GM12878 (cell line): ENCODE results near the gene CYB561A3. TPM values are rescaled to one million over a fixed set of nuclear protein-coding genes. Genes with fewer than 3 reads are reported as not detected.

Source experiments
- ATAC-seq: fragments of 200-7000 bp; cut with Tn5 transposase; 3 replicates; pipeline ENCODE4 v1.9.1; 2020; ENCODE audit warnings: mild to moderate bottlenecking, moderate library complexity
- BruUV-seq: library from RNA; stranded (reverse); fragments of 400-500 nt; replicated peaks from 2 replicates; lab custom pipeline; 2021; lab: Mats Ljungman, UMichigan
- CTCF ChIA-PET: fragments of 300-600 bp; sonication (Branson Sonifier 250); formaldehyde crosslinking; extraction: SDS; loops from one replicate; lab custom pipeline; 2021; ENCODE audit warnings: inconsistent platforms; lab: Yijun Ruan, JAX
- POLR2A ChIA-PET: fragments of 350-600 bp; formaldehyde crosslinking; extraction: SDS; loops from one replicate; lab custom pipeline; 2021; ENCODE audit warnings: inconsistent platforms; lab: Charles Lee
- RAD21 ChIA-PET: fragments of 300-600 bp; sonication (Branson Sonifier 250); formaldehyde crosslinking; loops from one replicate; lab custom pipeline; 2023; ENCODE audit warnings: antibody characterized with exemption; ENCODE audit not compliant: unreplicated experiment; lab: Charles Lee
- SMC1A ChIA-PET: fragments of 300-600 bp; sonication (Branson Sonifier 250); formaldehyde crosslinking; loops from one replicate; lab custom pipeline; 2023; ENCODE audit not compliant: unreplicated experiment, uncharacterized antibody; lab: Charles Lee
- DNase-seq: peaks from one replicate; pipeline ENCODE4 v3.0.0-alpha.2; 2011; ENCODE audit warnings: low read depth, low spot score
- FAIRE-seq: peaks from 3 replicates; lab custom pipeline; 2011; peaks lifted over from hg19 to GRCh38; lab: Jason Lieb, UNC
- H2AFZ ChIP-seq: 2 replicates; pipeline ENCODE4 v1.6.0; 2011; ENCODE audit warnings: low read depth, low read length, control low read depth; ENCODE audit not compliant: control insufficient read depth
- H3K27ac ChIP-seq: 2 replicates; pipeline ENCODE4 v1.5.1; 2011; ENCODE audit warnings: control low read depth; ENCODE audit not compliant: control insufficient read depth, insufficient read depth
- H3K27me3 ChIP-seq, 2 experiments: replicated peaks in 1 of 2; 2 replicates each; pipeline versions ENCODE4 v1.6.0 to v1.6.1; 2011; ENCODE audit warnings: low read length in 1 of 2; ENCODE audit not compliant: control insufficient read depth in 2 of 2, insufficient read depth in 2 of 2
- H3K36me3 ChIP-seq, 2 experiments: 2 replicates each; pipeline ENCODE4 v1.5.1; 2011; ENCODE audit warnings: low read length in 1 of 2; ENCODE audit not compliant: control insufficient read depth in 2 of 2, insufficient read depth in 2 of 2
- H3K4me1 ChIP-seq: 2 replicates; pipeline ENCODE4 v1.6.1; 2011; ENCODE audit warnings: mild to moderate bottlenecking, low read length, moderate library complexity, mixed read lengths; ENCODE audit not compliant: control insufficient read depth, insufficient read depth
- H3K4me2 ChIP-seq: 2 replicates; pipeline ENCODE4 v1.6.0; 2011; ENCODE audit warnings: control low read depth; ENCODE audit not compliant: control insufficient read depth, insufficient read depth
- H3K4me3 ChIP-seq: fragments of 200-600 bp; sonication (generic); 2 replicates; pipeline ENCODE4 v1.5.1; 2016
- H3K79me2 ChIP-seq: 2 replicates; pipeline ENCODE4 v1.6.0; 2011; ENCODE audit warnings: low read length; ENCODE audit not compliant: control insufficient read depth, insufficient read depth
- H3K9ac ChIP-seq: 2 replicates; pipeline ENCODE4 v1.8.0; 2011; ENCODE audit warnings: low read length, control low read depth, mixed read lengths; ENCODE audit not compliant: control insufficient read depth, insufficient read depth
- H3K9me3 ChIP-seq: replicated peaks from 3 replicates; pipeline ENCODE4 v1.5.1; 2011; ENCODE audit warnings: mild to moderate bottlenecking, low read length; ENCODE audit not compliant: control insufficient read depth, insufficient read depth
- H4K20me1 ChIP-seq: 2 replicates; pipeline ENCODE4 v1.6.0; 2011; ENCODE audit not compliant: control insufficient read depth, insufficient read depth
- BRCA1 ChIP-seq: IDR thresholded peaks from 2 replicates; pipeline ENCODE4 v1.6.1; 2011; ENCODE audit warnings: low read depth, low read length, improper control_type of control experiment
- CHD2 ChIP-seq: IDR thresholded peaks from 2 replicates; pipeline ENCODE4 v1.6.1; 2011; ENCODE audit warnings: low read depth, low read length, improper control_type of control experiment, borderline replicate concordance
- DPF2 ChIP-seq: fragments of 450-650 bp; IDR thresholded peaks from 2 replicates; pipeline ENCODE4 v1.6.1; 2017; ENCODE audit warnings: mild to moderate bottlenecking
- E2F4 ChIP-seq: IDR thresholded peaks from 2 replicates; pipeline ENCODE4 v1.6.1; 2012; ENCODE audit warnings: low read depth, low read length, improper control_type of control experiment
- HDGF ChIP-seq: fragments of 450-650 bp; IDR thresholded peaks from 2 replicates; pipeline ENCODE4 v1.6.1; 2016; ENCODE audit warnings: antibody characterized with exemption
- KDM1A ChIP-seq: fragments of 200-600 bp; sonication (generic); IDR thresholded peaks from 2 replicates; pipeline ENCODE4 v1.6.1; 2016; ENCODE audit warnings: borderline replicate concordance
- PAX8 ChIP-seq: fragments of 450-650 bp; IDR thresholded peaks from 2 replicates; pipeline ENCODE4 v1.6.1; 2017; ENCODE audit warnings: mild to moderate bottlenecking, moderate library complexity
- SMARCA5 ChIP-seq: fragments of 450-650 bp; IDR thresholded peaks from 2 replicates; pipeline ENCODE4 v1.6.1; 2017; ENCODE audit warnings: mild to moderate bottlenecking
- TAF1 ChIP-seq: IDR thresholded peaks from 2 replicates; pipeline ENCODE4 v1.6.1; 2011; ENCODE audit warnings: mild to moderate bottlenecking, low read depth, low read length, borderline replicate concordance
- ZSCAN29 ChIP-seq: fragments of 450-650 bp; IDR thresholded peaks from 2 replicates; pipeline ENCODE4 v1.6.1; 2017; ENCODE audit warnings: mild to moderate bottlenecking, moderate library complexity
- WGBS: methylation state at CpG from one replicate; pipeline ENCODE4 v1.1.6; 2016; ENCODE audit warnings: low lambda C conversion rate; ENCODE audit not compliant: insufficient replicate concordance, insufficient coverage; ENCODE audit errors: missing lambda C conversion rate; 5-methylcytosine and 5-hydroxymethylcytosine counted together
- in situ Hi-C: fragments of 300-500 bp; cut with MboI; formaldehyde crosslinking; loops from 9 replicates; pipeline ENCODE4 v1.14.3; 2018; ENCODE audit warnings: mixed read lengths
- intact Hi-C: fragments of 100-400 bp; cut with micrococcal nuclease; formaldehyde crosslinking; loops from one replicate; pipeline ENCODE4 v1.14.2; 2022; ENCODE audit not compliant: unreplicated experiment
- polyA plus RNA-seq, 11 experiments: library from polyadenylated mRNA; depleted of rRNA in 4 of 11; unstranded in 6 of 11; stranded (reverse) in 5 of 11; fragments of >200 nt; fragmentation: Nextera tagmentation in 4 of 11; fragmentation: Illumina TruSeq in 1 of 11; extraction: Ambion mirVana in 4 of 11; extraction: Trizol in 1 of 11; gene quantifications; 1 replicate in 1 of 11; 2 replicates in 10 of 11; pipeline versions ENCODE4 v1.2.1 to v1.2.3, GENCODE V29; 2011 to 2016; ENCODE audit warnings: inconsistent platforms in 2 of 11, missing spikeins in 2 of 11, low read depth in 1 of 11
- total RNA-seq, 4 experiments: library from RNA; depleted of rRNA in 3 of 4; stranded (reverse); fragments of >200 nt in 3 of 4; fragmentation: Illumina TruSeq in 1 of 4; extraction: Trizol in 1 of 4; gene quantifications; 2 replicates each; pipeline versions ENCODE4 v1.2.1 to v1.2.3, GENCODE V29; 2013 to 2021

The CYB561A3 gene
- total and polyA plus RNA-seq, 10 of the 15 experiments (the other 5 are each of a cell fraction or from before 2014, with no cell fraction given), result 40.1 to 169 (median 74.4) TPM

- 100% methylated on average over 2 of the region's 2 CpGs for WGBS
- TF ChIP-seq DPF2, result no peak
- no peak for TF ChIP-seq SMARCA5
- TF ChIP-seq ZSCAN29, result no peak
- no peak for TF ChIP-seq CHD2
- TF ChIP-seq TAF1, result no peak
- no peak for TF ChIP-seq PAX8
- TF ChIP-seq BRCA1, result no peak
- no peak for TF ChIP-seq E2F4
- TF ChIP-seq KDM1A, result no peak
- TF ChIP-seq HDGF, result no peak
- RAD21 ChIA-PET, result interaction anchor here (0.8 to 1.3 kb wide), 3 partner anchors 9 to 74 kb away, joined by 3 to 5 read pairs (median 4); partner anchors contain the start of gene TMEM216
These were observed 39.9 kb upstream of the CYB561A3 start for GRCh38 chr11:61401573-61401972.

More at GRCh38 chr11:61401573-61401972, 39.9 kb upstream of the CYB561A3 start:
- SMC1A ChIA-PET, result interaction anchor here (1.0 to 2.7 kb wide), 9 partner anchors 9 to 67 kb away, joined by 3 to 14 read pairs (median 4); partner anchors contain the start of gene TMEM216
- Histone ChIP-seq H2AFZ (no peak overlapping the region), H3K4me1 (no peaks in the 10 kb centered on the region), H3K79me2 (no peaks in the 10 kb centered on the region), H3K36me3 (peaks cover 14 to 45% of the 10 kb centered on the region in 2 experiments), H3K4me3 (no peak overlapping the region), H4K20me1 (no peaks in the 10 kb centered on the region), H3K4me2 (no peak overlapping the region), H3K9me3 (no peaks in the 10 kb centered on the region), H3K27me3 (no peaks in the 10 kb centered on the region), H3K9ac (no peak overlapping the region), H3K27ac (no peak overlapping the region)
- CTCF ChIA-PET, result interaction anchor here (0.6 to 3.8 kb wide), 9 partner anchors 8 to 313 kb away, joined by 3 to 26 read pairs (median 5); partner anchors contain the start of gene TMEM216
- in situ Hi-C loops, result no loop called here
- no TSS peak for BruUV-seq
- DNase-seq (no peak), FAIRE-seq (no peak), ATAC-seq (no peak)
- intact Hi-C loops, result no loop called here
- POLR2A ChIA-PET, result interaction anchor here (0.5 kb wide), 1 partner anchor 25 kb away, joined by 7 read pairs; no protein-coding TSS in a partner anchor
